Measurements from ENCODE around the gene ROBO3.

The ROBO3 gene, protein sequence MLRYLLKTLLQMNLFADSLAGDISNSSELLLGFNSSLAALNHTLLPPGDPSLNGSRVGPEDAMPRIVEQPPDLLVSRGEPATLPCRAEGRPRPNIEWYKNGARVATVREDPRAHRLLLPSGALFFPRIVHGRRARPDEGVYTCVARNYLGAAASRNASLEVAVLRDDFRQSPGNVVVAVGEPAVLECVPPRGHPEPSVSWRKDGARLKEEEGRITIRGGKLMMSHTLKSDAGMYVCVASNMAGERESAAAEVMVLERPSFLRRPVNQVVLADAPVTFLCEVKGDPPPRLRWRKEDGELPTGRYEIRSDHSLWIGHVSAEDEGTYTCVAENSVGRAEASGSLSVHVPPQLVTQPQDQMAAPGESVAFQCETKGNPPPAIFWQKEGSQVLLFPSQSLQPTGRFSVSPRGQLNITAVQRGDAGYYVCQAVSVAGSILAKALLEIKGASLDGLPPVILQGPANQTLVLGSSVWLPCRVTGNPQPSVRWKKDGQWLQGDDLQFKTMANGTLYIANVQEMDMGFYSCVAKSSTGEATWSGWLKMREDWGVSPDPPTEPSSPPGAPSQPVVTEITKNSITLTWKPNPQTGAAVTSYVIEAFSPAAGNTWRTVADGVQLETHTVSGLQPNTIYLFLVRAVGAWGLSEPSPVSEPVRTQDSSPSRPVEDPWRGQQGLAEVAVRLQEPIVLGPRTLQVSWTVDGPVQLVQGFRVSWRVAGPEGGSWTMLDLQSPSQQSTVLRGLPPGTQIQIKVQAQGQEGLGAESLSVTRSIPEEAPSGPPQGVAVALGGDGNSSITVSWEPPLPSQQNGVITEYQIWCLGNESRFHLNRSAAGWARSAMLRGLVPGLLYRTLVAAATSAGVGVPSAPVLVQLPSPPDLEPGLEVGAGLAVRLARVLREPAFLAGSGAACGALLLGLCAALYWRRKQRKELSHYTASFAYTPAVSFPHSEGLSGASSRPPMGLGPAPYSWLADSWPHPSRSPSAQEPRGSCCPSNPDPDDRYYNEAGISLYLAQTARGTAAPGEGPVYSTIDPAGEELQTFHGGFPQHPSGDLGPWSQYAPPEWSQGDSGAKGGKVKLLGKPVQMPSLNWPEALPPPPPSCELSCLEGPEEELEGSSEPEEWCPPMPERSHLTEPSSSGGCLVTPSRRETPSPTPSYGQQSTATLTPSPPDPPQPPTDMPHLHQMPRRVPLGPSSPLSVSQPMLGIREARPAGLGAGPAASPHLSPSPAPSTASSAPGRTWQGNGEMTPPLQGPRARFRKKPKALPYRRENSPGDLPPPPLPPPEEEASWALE (N-terminal part only)

DNA sequence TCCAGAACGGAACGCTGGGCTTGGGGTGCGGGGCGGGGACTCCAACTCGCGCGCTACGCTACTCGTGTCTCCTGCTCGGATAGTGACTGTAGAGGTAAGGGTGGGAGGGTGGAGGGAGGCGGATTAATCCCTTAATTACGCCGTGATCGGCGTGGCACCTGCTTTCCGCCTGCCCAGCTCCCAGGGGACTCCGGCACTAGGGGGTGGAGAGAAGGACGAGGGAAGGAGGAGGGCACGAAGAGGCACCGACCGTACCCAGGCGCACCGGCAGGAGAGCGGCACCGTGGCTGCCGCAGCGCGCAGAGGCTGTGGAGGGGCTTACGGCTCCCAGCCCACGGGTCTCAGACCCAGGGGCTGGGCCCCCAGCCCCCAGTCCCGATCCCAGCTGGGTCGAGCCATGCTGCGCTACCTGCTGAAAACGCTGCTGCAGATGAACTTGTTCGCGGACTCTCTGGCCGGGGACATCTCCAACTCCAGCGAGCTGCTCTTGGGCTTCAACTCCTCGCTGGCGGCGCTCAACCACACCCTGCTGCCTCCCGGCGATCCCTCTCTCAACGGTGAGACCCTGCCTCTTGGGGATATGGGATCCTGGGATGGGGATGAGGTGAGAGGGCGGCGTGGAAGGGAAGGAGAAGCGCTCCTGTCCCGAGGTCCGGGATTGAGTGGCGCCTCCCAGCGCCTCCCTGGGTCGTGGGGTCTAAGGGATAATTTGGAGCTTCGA lies at the start of gene ROBO3:
TSS of gene ROBO3 (plus strand) at position 252 of the 721 bp plus-strand sequence. CDS start at position 398, 146 bp downstream.
- DNase-seq: peak; percentile 74

DNA sequence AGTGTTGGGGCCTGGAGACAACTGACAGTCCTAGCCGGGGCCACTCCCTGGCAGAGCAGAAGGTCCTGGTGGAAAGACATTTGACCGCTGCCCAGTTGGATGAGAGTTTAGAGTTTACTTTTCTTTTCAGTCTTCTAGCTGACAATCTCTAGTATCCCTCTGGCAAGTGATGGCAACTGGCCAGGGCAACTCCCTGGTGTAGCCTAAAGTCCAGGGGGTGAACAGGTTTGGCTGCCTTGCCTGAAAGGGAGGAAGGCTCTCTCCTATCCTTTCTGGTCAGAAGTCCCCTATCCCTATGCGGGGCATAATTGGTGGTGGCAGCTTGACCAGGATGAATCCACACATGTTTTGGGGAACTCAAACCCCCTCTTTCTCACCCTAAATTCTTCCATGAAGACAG lies 48.2 kb upstream of the ROBO3 start:
- no peak for DNase-seq

DNA sequence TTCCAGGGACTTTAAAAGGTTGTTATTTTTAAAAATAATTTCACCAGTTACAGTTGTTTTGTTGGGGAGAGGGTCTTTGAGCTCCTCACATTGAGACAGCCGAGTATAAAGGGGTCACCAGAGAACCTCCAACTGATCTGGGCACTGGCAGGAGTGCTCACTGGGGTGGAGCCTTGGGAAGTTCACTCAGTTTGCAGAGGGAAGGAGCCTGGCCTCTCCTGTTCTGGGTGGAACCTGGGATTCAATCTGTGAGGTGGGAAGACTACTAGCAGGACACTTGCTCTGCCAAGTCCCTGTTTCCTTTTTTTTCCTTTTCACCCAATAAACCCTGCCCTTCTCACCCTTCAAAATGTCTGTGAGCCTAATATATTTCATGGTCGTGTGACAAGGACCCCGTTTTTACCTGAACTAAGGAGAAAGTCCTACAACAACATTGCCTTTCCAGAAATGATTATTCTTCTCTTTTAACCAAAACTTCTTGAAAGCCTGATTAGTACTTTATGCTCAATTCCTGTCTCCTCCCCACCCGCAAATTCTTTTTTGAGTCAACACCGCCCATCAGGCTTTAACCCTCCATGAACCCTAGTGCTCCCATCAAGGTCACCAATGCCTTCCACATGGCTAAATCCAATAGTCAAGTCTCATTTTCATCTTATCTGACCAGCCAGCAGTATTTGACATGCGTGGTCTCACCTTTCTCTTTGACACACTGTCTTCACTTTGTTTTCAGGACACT lies 43.1 kb upstream of the ROBO3 start:
- no peak for DNase-seq

DNA sequence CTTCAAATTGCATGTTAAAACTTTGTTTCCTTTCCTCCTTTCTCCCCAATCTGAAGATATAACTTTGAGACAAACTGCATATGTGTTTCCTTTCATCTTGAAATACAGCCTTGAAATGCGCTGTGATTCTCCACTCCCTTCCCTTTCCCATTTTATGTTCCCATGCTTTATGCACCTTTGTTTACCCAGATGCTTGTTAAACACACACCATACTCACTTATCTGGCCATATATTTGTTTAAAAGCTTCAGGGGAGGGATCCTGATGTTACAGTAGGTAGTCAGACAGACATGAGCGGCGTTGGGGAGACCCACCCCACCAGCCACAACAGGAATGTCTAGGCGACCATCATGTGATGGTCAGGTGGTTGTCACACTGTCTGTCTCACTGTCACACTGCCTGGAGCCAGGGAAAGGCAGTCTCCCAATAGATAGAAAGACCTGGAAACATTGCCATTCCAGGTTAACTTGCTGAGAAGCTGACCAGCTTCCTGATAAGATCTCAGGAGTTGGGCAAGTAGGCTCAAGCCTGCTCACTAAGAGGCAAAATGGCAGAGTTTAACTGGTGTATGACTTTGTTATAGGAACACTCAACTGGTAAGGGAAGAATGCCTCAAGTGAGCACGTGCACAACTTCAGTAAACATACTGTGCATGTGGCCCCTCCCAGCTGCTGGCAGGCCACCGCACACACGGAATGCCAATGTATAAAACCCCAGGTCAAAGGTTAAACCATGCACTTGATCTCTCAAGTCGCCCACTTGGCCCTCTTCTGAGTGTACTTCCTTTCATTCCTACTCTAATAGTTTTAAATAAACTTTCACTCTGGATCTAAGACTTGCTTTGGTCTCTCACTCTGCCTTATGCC lies 41.5 kb upstream of the ROBO3 start:
- DNase-seq: no peak

DNA sequence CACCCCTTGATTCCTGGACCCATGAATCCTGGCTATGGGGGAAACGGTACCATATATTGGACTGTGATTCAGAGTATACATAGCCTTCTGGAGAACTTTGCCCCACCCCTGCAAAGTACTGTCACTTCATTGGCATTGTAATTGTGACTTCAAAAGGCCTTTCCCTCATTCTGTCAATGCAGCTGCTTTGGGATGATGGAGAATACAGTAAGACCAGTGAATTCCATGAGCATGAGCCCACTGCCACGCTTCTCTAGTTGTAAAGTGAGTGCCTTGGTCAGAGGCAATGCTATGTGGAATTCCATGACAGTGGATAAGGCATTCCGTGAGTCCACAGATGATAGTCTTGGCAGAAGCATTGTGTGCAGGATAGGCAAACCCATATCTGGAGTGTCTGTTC lies 39.4 kb upstream of the ROBO3 start:
- DNase-seq: no peak

DNA sequence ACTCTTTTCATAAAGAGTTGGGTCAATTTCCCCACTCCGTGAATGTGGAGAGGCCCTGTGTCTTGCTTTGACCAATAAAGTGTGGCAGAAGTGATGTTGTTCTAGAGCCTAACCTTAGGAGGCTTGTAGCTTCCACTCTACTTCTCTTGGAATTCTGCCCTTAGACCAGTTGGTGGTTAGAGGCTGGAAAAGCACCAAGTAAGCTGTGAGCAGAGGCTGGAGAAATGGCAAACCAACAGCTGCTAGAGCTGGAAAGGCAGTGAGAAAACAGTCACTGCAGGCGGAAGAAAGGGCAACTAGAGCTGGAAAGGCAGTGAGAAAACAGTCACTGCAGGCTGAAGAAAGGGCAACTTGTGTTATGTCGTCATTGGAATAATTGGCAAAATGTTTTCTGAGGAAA lies 35.2 kb upstream of the ROBO3 start:
- no peak for DNase-seq

DNA sequence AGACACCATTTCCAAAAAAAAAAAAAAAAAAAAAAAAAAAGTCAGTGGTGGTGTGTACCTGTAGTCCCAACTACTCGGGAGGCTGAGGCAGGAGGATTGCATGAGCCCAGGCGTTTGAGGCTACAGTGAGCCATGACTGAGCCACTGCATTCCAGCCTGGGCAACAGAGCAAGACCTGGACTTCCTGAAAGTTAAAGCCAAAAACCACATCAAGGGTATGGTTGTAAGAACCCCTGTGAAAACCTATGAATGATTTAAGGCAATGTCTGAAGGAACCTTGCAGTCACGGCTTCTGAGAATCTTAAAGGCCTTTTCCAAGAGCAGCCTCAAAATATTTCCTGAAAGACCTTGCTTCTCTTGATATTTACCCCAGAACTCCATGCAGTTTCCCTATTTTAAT lies 34.5 kb upstream of the ROBO3 start:
- no peak for DNase-seq

DNA sequence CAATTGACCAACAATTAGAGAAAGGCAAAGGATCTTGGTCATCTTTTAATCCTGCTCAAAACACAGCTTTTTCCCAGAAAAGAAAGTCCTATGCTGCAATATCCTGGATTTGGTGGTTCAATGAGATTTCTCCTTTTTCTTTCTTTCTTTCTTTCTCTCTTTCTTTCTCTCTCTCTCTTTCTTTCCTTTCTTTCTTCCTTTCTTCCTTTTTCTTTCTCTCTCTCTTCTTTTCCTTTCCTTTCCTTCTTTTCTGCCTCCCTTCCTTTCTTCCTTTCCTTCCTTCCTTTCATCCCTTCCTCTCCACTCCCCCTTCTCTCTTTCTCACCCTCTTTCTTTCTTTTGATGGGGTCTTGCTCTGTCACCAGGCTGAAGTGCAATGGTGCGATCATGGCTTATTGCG lies 33.3 kb upstream of the ROBO3 start:
- no peak for DNase-seq

DNA sequence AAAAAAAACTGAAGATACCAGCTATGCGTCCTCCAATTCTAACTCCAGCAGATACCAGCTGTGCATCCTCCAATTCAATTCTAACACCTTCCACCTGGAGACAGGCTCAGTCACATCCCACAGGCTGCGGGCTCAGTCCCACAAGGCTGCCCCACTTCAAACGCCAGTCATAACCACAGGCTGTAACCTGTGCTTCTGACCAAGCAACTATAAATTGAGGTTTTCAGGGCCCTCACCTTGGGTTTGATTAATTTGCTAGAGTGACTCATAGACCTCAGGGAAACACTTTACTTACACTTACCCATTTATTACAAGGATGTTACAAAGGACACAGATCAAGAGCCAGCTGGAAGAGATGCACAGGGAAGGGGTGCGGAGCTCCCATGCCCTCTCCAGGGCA lies 32.7 kb upstream of the ROBO3 start:
- no peak for DNase-seq

DNA sequence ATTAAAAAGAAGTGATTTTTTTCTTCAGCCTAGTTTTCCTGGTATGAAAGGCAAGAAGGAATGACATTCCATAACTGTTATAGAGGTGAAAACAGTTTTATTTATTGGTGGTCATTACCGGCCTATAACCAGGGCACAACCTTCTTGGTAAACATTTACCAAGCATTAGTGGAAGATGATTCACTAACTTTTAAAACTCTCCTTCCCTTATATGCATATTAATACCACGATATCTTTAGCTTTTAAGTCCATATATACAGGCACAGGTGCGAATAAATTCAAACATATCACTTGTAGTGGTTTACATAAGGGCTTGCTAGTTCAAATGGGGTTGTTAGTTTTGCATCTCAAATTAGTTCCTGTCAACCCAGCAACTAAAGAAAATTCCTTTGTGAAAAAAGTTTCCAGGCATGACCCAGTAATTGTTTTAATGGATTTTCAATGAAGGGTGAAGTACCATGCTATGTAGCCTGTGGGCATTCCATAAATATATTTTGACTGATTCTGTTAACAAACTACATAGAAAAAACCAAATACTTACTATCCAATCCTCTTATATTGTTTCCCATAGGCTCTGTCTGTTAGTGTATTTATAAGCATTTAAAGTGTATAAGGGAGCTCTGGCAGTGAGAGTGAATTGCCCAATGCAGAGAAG lies 30.6 kb upstream of the ROBO3 start:
- DNase-seq: no peak

DNA sequence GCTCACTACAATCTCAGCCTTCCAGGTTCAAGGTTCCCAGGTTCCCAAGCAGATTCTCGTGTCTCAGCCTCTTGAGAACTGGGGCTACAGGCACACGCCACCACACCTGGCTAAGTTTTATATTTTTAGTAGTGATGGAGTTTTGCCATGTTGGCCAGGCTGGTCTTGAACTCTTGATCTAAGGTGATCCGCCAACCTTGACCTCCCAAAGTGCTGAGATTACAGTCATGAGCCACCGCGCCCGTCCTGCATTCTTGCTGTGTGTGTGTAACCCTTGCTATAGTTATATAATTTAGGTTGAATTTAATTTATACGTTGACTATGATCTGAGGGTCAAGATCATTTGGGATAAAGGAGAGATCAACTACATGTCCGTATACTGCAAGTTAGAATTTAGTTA lies 29.3 kb upstream of the ROBO3 start:
- DNase-seq: no peak

DNA sequence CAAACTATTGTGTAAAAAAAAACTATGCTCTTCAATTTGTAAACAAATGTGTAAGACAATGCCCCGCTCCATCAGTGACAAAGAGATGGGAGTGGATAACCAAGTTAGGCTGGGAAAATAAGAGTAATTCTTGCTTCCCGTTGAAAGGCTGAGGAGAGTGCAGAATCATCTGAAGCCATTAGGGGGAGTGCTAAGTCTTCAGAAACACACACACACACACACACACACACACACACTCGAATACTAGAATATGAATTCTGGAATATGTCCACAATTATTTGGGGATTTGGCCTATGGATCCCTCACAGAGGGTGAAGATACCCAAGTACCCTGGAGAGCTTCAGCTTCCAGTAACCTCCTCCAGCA lies 27.8 kb upstream of the ROBO3 start:
- DNase-seq: peak; percentile 77

DNA sequence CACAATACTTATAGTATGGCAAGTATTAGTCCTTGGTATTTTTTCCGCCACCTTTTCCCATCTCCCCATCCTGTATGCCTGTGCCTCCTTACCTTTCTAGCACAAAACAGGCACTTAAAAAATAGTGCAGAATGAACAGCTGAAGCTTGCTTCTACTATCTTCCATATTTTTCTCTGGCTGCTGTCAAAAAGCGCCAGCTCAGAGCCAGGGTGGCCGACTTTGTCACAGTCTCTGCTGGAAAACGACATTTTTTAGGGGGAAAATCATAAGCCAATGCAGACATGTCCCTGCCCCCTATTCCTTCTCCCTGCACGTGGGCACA lies 26.5 kb upstream of the ROBO3 start:
- DNase-seq: no peak

DNA sequence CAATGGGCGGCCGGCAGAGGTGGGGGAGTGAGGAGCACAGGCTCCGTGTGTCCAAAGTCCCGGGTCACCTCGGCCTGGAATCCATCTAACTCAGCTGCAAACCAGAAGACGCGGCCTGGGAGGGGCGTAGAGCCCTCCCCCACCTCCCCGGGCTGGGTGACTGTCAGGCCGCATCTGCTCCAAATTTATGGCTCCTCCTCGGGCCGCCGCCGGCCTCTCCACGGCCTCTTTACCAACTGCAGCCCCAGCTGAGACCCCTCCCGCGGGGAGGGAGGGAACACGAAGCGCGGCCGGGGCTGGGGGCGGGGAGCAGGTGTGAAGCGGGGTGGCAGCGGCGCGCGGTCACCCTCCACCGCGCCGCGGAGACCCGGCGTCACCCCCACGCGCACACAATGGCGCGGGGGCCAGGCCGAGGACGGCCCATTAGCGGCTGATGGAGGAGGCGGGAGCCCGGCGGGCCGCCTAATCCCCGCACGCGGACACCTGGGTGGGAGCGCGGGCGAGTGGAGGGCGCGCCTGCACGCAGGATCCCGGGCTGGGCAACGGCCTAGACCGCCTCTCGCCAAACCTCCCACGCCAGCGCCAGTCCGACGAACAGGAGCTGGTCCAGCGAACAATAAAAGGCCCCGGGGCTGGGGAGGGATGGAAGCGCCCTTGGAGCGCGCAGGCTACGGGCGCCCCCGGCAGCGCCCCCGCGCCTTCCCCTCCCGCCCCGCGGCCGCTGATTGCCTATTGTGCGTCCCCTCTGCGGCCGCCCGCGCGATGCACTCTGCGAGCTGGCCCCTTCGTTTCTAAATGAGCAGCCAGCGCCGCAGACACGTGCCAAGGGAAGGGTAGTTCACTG lies 25.9 kb upstream of the ROBO3 start:
- DNase-seq: peak; percentile 57

DNA sequence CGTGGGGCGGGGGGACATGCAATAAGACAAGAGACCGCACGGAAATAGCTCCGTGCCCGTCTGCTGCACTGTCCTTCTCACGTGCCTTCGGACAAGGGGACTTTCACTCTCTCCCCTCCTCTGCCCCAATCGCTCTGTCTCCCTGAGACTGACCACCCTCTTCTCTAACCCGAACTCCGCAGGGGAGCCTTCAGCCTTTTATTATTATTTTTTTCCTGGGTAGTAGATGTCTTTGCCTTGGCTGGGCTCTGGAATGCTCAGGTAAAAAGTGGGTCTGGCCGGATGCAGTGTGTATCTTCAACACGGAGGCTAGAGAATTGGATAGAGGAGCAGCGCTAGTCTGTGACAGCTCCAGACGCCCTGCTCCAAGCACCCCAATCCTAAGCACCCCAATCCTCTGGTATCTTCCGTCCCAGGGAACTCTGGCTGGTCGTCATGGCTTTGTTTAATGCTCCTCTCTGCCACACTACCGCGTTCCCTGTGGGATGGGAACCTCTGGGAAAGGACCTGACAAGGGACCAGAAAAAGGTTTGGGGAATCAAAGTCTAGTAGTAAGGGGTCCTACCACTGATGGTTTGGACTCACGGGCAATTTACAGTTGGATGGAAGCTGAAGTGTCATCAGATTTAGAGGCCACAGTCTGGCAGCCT lies 25.1 kb upstream of the ROBO3 start:
- DNase-seq: no peak

DNA sequence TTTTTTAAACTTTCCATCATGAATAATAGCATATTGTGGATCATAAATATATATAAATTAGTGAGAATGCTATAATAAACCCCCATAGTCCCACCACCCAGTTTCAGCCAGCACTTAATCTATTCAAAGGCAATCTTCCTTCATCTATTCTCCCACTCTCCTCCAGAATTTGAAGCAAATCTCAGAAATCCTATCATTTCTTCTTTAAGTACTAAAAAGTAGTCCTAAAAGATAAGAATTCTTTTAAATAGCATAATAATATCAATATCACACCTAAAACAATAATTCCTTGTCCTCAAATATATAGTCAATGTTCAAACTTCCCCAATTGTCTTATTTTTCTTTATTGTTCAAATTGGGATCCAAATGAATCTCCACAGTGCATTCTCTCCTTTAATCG lies 24.6 kb upstream of the ROBO3 start:
- DNase-seq: no peak

DNA sequence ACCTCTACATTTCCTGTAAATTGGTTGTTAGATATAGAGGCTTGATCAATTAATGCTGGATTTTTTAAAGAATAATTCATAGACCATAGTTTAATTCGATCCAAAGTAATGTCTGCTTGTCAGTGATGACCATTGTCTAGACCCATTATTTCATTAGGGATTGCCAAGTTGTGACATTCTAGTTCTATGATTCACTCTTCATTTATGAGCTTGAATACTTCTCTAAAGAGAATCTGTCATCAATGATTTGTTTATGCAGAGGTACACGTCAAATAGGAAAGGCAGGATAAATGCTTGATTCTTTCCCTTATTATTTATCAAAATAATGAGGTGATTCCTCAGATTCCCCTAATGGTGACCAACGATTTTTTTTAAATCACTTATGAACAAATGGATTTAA lies 24.0 kb upstream of the ROBO3 start:
- no peak for DNase-seq

DNA sequence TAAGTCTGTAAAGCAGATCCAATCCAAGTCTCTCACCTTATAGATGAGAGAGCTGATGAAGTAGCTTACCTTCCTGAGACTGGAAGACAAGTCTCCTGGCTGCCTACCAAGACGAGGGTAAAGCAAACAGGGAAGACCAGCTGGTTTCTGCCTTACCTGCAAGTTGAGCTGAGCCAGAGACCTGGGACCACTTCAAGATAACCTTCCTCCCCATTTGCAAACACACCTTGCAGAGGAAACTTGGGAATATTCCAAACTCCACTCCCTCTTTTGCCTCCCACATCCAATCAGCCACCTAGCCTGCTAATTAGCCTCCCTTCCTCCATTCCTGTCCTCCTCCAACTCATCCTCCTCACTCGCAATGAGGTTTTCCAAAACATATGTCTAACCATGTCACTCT lies 23.4 kb upstream of the ROBO3 start:
- DNase-seq: no peak

DNA sequence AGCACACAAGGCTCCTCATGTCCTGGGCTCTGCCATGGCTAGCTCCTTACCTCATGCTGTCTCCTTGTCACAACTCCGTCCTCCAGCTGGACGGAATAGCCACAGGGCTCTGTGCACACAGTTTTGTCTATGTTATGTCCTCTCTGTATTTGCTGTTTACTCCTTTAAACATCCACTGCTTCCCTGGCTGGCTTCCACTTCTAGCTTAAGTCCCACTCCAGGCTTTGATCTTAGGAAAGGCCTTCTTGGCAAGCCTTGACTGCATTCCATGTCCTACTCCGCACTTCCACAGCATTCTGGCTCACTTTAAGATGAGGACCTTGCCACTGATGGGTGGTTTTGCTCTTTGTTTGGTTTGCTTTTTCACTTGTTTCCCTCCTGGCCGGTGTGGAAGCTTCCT lies 22.9 kb upstream of the ROBO3 start:
- DNase-seq: no peak
